HepG2 (cell line): ENCODE data around the gene PODXL.

Experiments
- ARNT ChIP-seq: fragments of 450-650 bp; IDR thresholded peaks from 2 replicates; pipeline ENCODE4 v1.6.1; 2017
- TF ChIP-seq, protein P1 (sequence below): IDR thresholded peaks from 2 replicates; pipeline ENCODE4 v1.6.1; 2016; ENCODE audit warnings: control low read depth

DNA sequence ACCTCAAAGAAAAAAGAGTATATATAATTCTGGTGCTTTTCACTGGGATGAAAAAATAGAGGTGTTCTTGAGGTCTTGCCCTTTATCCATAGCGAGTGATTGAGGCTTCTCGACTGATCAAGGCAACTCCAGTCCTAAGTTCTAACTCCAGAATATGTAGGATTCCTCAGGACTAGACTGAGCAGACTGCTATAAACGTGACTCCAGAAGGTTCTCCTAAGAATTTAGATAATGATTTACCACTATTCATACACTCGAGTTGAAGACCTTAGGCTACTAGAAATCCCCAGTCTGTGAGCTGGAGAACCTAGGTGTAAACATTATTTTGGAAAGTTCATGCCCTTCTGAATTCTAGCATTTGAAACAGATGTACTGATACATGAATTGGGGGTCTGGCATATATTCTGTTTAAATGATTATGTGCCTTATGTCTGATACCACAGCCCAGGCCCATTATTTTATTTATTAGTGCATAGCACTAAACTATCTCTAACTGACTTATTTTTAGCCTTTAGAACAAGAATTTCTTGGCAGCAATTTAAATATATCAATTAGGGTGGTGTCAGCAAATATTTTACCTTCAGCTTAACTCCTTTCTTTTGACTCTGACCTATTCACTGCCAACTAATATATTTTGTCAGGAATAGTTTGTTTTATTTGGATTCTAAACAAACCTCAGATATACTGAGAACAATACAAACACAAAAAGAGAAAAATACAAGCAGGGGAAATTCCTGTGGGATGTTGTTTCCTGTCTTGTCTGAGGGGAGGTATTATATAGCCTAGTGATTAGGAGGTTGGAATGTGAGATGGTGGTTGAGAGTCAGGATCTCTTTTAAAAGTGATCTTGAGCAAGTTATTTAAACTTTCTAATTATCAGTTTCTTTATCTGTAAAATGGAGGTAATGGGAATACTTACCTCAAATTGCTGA is 75.8 kb downstream of the PODXL start:
- TF ChIP-seq ARNT = no peak
- TF ChIP-seq, protein P1, sequence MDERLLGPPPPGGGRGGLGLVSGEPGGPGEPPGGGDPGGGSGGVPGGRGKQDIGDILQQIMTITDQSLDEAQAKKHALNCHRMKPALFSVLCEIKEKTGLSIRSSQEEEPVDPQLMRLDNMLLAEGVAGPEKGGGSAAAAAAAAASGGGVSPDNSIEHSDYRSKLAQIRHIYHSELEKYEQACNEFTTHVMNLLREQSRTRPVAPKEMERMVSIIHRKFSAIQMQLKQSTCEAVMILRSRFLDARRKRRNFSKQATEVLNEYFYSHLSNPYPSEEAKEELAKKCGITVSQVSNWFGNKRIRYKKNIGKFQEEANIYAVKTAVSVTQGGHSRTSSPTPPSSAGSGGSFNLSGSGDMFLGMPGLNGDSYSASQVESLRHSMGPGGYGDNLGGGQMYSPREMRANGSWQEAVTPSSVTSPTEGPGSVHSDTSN (CRISPR knock-in tag) = no peak
